HG03196 (cell line): ENCODE data around the gene TMCC1.
"Not testable (repeated sequence)": the region's sequence is repeated elsewhere in the genome, so short reads cannot be mapped to it uniquely, and the experiment has no call there.

Source experiments
- ATAC-seq: cut with Tn5 transposase; IDR thresholded peaks from one replicate; pipeline ENCODE4 v1.9.1; 2021; ENCODE audit not compliant: unreplicated experiment

TMCC1 gene

GRCh38 chr3:129837065-129837642 is 56.4 kb downstream of the TMCC1 start:
- ATAC-seq = no peak

DNA sequence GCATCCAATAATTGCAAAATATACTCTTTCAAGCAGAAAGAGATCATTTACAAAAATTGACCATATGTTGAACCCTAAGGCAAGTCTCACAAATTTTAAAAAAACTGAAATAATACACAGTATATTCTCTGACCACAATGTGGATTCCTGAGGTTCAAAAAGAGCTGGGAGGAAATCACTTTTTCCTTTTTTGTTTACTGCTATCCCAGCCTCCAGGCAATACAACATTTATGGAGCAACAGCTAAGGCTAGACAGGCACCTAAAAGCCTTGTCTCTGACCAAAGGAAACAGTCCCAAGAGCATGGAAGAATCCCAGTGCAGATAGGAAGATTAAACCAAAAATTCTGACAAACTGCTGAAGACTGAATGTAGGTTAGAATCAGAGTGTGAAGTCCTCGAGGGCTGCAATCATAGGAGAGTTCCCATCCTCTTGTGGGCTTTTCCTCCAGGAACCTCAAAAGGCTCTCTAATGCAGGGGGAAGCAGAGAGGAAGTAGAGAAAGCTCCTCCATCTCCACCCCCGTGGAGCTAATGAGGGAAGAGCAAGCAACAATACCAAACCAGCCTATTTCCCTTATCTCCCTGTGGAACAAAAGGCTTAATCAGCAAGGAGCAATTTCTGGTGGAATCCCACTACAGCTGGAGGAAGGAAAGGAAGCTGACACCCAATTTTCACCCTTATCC is 57.0 kb downstream of the TMCC1 start:
- ATAC-seq = no peak

GRCh38 chr3:129835198-129835597 is 58.3 kb downstream of the TMCC1 start:
- ATAC-seq = no peak

DNA sequence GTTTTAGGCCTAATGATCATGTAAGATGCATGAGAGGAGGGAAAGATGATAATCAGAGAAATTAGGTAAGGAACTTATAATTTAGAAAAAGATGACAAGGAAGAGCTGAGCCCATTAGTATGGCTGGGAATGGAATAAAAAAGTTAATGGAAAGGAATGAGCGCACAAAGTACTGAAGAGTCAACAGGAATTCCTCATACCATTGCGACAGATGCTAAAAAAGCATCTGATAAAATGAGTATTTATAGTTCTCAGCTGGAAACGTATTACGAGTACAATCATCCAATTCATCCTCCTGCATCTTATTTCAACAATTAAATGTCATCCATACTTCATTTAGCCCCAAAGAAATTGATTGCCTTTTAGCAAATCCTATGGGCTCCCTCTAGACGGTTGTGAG is 58.9 kb downstream of the TMCC1 start:
- ATAC-seq = no peak

GRCh38 chr3:129831942-129832341 is 61.6 kb downstream of the TMCC1 start:
- not testable (repeated sequence) for ATAC-seq

- ATAC-seq = no peak
Observed at GRCh38 chr3:129831503-129831902, 62.0 kb downstream of the TMCC1 start.

- no peak for ATAC-seq
Observed at GRCh38 chr3:129829640-129830039, 63.9 kb downstream of the TMCC1 start.

- ATAC-seq = peak; percentile 67
Observed at GRCh38 chr3:129827765-129828164, 65.7 kb downstream of the TMCC1 start.

GRCh38 chr3:129824926-129825541 is 68.5 kb downstream of the TMCC1 start:
- ATAC-seq = peak; percentile 59

GRCh38 chr3:129822679-129823078 is 70.8 kb downstream of the TMCC1 start:
- ATAC-seq = no peak

- ATAC-seq = no peak
Observed at GRCh38 chr3:129822241-129822640, 71.3 kb downstream of the TMCC1 start.

DNA sequence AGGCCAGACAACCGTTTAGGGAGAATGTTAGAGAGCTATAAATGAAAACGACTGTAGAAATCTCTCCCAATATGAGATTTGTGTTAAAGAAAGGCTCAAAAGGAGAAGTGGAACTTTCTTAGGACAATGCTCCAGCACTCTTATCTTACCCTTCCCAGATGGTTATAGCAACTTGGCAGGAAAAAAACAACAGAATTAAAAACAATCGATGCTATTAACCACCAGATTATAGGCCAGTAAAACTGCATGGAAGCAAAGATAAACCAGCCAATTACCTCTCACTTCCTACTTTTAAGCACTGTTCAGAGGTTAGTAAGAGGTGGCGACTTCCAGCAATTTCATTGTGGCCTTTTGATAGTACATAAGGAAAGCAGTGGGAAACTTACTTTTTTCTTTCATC is 72.9 kb downstream of the TMCC1 start:
- ATAC-seq = no peak

DNA sequence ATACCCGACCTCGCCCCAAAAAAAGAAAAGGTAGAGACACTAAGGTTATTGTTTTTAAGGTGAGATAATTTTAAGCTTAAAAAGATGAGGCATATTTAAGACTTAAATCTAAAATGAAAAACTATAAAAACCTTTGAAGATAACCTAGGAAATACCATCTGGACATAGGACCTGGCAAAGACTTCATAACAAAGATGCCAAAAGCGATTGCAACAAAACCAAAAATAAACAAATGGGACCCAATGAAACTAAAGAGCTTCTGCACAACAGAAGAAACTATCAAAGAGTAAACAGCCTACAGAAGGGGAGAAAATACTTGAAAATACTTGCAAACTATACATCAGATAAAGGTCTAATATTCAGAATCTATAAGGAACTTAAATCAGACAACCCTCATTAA is 80.9 kb downstream of the TMCC1 start:
- no peak for ATAC-seq

DNA sequence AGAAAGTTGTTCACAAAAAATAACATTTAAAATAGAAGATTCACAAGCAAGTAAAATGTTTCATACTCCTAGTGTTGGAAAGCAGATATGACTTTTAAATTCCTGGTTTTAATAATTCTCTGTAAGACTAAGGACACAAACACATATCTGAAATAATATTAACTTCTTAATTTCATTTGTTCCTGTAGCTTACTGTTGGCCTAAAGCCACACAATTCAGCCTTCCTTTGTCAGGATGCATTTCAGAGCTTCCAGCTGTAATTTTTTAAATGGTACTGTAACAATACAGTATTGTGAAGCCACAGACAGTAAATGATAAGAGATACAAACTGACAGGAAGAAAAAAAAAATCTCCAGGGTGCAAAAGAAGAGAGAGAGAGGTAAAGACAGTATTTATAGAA is 84.2 kb downstream of the TMCC1 start:
- ATAC-seq = no peak

GRCh38 chr3:129796146-129796545 is 97.4 kb downstream of the TMCC1 start:
- ATAC-seq = no peak

DNA sequence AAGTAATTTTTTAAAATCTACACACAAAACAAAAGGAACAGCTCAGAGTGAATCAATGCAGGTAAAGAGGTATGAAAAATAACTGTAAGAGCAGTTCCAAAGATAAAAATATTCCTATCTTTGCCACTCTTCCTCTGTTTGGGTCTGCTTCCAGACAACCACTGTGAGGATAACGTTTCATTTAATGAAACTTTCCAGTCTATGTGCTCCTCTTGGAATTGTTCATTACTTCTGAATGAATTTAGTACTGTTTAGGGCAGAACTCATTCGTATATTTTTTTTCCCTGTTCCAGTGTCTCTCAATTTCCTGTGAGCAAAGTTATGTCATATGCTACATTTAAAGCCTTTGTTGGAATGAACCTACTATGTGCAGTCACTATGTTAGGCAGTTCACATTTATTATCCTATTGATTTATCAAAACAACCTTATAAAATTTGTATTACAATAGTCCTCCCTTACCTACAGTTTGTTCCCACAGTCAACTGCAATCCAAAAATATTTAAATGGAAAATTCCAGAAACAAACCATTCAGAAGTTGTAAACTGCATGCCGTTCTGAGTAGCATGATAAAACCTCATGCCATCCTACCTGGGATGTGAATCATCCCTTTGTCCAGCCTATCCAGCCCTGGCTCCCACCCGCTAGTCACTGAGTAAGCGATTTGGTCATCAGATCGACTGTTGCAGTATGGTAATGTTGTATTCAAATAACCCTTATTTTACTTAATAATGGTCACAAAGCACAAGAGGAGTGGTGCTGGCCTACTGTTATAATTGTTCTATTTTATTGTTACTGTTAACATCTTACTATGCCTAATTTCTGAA is 98.1 kb downstream of the TMCC1 start:
- ATAC-seq = no peak

- ATAC-seq = no peak
Observed at GRCh38 chr3:129794311-129795185, 99.0 kb downstream of the TMCC1 start.

DNA sequence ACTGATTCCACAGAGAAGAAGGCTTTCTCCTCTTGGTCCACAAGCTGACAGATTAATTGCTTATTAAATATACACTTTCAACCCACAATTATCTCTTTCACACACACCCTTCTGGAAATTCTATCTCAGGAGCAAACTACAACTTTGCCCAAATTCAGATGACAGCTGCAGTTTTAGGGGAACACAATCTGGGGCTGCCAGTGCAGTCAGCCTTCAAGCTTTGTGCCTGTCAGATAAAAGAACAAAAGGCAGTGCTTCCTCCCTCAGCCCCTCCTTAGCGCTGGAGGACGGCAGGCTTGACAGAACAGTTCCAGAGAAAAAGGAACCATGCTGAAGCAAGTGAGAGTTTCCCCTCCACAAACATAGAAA is 99.6 kb downstream of the TMCC1 start:
- ATAC-seq = no peak

GRCh38 chr3:129793319-129793718 is 100.2 kb downstream of the TMCC1 start:
- no peak for ATAC-seq

DNA sequence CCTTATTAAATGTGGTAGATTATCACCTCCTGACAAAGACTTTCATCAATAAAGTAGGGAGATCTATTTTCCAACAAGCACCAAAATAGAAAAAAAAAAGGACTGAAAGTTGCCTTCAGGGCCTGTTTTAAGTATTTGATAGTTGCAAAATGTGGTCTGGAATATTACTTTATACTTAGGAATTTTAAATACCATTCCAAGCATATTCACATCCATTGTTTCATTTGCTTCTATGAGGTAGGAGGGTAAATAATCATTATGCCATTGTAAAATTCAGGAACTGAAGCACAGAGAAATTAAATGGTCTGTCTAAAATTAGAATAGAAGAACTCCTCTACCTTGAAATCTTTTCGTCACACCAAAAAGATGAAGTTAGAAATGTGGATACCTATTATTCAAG is 110.0 kb downstream of the TMCC1 start:
- ATAC-seq = no peak

DNA sequence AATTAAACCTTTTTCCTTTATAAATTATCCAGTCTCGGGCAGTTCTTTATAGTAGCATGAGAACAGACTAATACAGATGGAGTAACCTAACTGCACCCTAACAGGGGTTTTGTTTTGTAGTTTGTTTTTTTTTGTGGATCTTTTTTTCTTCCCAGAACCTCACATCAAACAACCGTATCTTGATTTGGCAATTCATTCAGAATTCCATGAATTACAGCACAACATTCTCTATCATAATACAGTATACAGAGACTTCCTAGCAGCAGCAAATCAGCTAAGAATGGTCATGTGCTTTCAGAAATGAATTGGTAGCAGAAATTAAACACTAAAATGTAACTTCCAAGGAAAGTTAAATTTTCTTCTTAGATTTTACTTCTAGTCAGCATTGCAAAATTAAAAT is 114.6 kb downstream of the TMCC1 start:
- no peak for ATAC-seq
